Bone marrow (tissue), 2 donors: ENCODE data around the gene CDK6.

ENCODE experiments used
- DNase-seq, 2 donors: peaks; one replicate each; lab custom pipeline; 2025; lab: John Stamatoyannopoulos, UW

The CDK6 gene

GRCh38 chr7:92645114-92646061 lies 191.0 kb downstream of the CDK6 start:
- DNase-seq = peak in 1 of 2 donors; percentile 62

GRCh38 chr7:92644406-92645113 lies 191.8 kb downstream of the CDK6 start:
- no peak for DNase-seq

DNA sequence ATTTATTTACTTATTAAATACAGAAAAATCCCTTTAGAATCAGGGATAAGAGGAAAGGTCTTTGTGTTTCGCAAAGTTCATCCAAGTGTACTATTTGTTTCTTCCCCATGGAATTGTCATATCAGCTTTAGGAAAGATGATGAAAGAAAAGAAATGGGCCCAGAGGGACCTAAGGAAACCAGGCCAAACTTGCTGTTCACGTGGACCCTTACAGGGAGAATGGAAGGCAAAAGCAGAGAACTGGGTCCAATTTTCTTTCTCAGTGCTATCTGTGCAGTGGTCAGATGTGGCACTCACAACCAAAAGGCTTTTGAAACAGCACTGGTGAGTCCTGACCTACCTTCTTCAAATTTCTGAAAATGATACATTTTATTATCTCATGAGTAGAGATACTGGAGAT lies 192.6 kb downstream of the CDK6 start:
- DNase-seq = no peak

DNA sequence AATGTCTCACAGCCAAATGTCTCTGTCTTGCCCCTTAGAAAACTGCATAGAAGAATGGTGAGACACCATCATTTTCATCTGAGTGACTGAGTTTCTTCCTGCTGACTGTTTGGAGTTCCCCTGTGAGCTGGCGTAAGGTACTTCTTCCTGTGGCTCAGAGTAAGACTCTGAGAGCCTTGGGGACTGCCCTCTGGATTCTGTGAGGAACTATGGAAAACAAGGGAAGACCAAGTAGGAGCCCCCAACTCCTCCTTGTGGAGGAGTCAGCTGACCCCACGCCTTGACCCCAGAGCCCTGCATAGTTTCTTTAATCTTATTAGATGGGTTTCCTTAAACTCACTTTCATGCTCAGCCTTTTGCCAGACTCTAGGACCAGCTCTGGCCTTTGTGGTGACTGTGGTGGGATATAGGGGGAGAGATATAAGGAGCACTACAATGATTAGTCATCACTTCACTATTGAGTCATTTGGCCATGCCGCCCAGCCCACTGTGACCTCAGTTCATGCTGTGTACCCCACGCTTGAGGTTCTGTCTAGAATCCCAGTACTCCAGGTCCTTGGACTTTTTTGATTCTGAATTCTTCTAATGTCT lies 194.4 kb downstream of the CDK6 start:
- peak; percentile 31 to 86 for DNase-seq

DNA sequence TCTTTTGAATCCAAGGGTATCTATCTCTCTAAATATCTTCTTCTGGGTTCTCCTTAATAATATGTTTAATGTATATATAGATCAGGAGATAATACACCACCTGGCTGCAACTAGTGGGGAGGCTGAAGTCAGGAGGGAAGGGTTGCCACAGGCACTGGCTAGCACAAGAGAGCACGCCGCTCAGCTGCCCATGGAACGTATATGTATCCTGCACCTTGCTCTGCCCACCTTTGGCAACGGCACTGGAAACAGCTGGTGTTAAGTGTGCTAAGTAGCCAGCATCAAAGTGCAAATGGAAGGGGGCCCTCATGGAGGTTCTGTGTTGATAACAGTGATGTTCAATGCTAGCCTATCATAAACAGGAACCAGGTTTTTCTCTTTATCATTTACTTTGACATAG lies 196.4 kb downstream of the CDK6 start:
- DNase-seq = no peak

DNA sequence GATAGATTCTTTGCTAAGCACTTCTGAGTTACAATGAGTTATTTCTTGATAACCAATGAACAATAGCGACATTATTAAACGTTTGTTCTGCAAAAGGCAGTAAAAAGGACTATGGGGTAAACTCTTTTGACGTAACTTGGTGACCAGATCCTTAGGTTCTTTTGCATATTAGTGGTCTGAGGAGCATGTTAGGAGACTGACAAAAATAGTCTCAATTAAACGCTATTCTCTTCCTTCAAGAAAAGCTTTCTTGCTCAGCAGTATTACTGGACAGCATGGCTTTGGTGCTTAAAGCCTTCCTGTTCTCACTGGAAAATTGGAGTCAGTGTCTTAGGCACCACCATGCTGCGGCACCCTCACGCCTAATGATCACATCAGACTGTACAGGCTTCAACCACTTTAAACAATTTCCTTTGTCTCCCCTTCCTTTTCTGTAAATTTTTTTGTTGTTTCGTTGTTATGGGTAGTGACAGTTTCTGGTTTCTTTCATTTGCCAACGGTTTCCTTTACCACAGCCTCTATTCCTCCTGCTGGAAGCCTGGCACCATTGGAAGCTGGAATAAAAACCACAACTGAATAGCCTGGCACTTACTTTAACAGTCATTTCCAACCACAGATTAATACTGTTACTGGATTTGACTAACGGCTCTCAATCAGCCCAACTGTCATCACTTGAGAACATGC lies 197.0 kb downstream of the CDK6 start:
- no peak for DNase-seq

- DNase-seq = no peak
These were observed 200.3 kb downstream of the CDK6 start for GRCh38 chr7:92636018-92636560.

- DNase-seq = peak in 1 of 2 donors; percentile 33
These were observed 200.8 kb downstream of the CDK6 start for GRCh38 chr7:92635538-92635937.

DNA sequence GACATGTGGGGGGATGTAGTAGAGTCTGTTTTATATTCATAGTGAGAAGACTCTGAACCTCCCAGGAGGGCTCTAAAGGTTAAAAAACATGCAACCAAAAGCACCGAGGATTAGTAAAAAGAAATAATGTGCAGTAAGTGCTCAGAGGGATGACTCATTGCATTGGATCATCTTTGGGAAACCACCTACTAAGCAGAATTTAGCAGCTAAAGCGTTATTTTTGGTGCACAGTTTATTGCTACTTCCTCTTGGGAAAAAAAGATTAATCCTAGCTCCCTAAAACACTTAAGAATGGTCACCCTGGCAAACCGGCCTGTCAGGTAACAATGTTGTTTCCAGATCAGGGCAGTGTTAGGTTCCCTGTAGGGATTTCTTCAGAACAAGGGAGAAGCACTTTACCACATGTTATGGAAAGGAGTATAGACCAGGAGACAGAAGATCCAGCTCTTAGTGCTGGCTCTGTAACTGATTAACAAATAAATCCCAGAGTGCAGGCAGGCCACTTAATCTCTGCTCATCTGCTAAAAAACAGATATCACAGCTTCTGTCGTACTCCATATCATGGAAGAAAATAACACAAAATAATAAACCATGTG lies 201.4 kb downstream of the CDK6 start:
- peak in 1 of 2 donors; percentile 77 for DNase-seq

GRCh38 chr7:92634205-92634604 lies 202.2 kb downstream of the CDK6 start:
- peak in 1 of 2 donors; percentile 28 for DNase-seq

DNA sequence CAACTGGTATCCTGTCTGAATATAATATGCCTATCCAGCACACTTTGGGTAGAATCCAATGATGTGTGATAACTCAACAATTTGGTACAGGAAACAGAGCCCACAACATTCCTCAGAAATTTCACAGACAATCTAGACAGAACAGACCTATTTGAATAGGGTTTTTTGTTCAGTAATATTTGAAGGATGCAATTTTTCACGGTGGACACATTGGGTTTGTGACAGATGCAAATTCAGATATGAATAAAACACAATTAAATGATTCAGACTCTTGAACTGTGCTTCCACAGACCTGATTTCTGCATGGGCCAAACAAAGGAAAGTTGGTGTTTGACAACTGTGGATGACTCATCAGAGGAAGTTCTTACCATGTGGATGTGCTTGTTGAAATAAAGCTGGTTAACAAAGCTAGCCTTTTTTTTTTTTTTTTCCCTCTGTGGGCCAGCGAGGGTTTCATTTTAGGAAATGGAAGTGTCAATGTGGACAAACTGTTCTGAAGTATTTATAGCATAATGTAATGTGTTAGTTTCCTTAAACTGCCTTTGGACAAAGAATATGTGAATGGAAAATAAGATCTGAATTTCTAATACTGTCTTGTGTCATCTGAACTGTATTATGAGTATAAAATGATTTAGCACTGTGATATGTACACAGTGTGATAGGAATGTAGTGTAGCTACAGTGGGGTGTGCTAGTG lies 203.0 kb downstream of the CDK6 start:
- peak in 1 of 2 donors; percentile 91 for DNase-seq

DNA sequence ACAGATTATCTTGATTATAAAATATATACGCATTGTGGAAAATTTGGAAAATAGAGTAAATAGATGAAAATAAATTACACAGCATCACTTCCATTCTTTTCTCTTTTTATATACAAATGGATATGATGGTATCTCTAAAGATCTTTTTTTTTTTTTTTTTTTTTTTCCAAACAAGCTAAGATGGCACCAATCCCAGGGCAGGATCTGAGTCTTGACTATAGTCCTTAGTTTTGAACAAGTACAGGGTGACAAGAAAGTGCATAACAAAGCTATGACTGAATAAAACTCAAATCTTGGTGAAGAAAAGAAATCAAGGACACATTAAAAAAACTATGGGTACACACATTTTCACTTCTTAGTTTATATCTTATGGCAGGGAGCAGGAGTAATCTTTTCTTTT lies 203.6 kb downstream of the CDK6 start:
- no peak for DNase-seq

DNA sequence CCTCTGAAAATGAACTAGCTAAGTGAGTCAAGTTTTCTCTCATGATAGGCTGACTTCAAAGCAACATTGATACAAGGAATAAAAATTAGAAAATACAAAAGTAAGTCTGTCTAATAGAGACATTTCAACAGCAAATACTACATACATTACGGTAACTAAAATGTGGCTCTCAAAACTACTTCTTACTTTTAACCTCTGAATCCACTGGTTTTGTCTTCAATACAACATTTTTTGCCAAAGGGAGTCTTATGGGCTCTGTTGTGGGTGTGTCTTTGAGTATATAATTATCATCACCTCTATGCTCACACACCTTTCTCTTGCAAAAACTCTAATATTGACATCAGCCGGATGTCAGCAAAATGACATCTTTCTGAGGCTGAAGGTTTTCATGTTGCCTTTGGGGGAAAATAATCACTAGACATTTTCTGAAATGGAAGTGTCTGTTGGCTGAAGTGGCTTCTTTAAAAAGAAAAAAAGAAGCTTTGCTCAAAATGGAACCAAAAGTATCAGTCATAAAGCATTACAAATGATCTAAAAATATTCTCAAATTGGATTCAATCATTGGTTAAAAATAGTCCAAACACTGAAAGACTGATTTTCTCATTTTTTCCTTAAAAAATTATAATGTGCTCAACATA lies 204.4 kb downstream of the CDK6 start:
- no peak for DNase-seq

DNA sequence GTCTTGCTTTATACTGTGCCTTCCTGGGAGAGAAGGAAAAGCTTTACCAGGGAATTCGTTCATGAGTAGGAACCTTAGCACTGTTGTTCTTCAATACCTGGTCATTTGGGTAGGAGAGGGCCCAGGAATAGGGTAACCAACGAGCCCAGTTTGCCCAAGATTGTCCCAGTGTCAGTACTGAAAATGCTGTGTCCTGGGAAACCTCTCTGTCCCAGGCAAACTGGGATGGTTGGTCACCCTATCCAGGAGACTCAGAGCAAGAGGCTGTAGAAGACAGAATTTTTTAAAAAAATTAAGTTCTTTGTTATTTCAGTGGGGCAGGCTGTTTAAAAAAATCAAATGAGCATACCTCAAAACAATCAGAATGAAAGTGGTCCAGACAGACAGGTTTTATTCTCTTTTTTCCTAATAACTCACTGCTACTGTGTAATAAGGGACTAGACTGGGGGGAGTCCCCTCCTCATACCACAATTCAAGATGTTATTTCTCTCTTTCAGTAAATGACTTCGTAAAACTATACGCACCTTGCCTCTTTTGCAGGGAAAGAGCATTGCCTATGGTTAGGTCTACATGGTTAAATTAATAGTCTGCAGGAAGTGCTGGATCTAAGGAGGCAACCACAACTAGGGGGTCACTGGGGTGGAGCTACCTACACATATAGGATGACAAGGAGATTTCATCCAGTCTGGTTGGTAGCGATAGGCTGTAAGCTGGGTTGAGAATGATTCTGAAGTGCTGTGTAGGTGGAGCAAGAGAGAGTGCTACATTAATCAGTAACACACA lies 205.1 kb downstream of the CDK6 start:
- DNase-seq = no peak

DNA sequence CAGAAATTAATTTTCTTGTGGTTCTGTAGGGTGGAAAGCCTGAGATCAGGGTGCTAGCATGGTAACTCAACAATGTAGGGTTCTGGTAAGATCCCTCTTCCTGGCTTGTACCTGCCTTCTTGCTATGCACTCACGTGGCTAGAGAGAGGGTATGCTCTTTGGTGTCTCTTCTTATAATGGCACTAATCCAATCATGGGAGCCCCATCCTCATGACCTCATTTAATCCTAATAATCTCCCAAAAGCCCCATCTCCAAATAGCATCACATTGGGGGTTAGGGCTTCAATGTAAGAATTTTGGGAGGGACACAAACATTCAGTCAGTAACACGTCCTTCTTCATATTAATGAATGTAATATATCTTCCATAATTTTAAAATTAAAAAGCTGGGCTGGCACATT lies 206.6 kb downstream of the CDK6 start:
- no peak for DNase-seq

DNA sequence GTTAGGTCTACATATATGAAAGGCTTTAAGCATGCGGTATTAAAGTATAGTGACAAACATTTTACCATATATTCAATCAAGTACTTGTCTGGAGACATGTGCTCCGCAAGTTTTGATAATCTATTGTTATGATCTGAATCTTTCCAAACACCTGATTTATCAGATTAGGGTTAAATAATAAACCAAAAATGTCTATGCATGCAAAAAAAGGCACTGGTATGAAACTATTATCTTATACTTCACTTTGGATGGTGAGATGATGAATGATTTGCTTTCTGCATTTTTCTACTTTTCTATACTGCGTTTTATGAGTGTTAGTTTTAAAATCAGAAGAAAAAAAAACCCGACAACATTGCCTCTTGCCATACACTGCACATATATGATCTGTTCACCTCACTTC lies 208.4 kb downstream of the CDK6 start:
- no peak for DNase-seq

DNA sequence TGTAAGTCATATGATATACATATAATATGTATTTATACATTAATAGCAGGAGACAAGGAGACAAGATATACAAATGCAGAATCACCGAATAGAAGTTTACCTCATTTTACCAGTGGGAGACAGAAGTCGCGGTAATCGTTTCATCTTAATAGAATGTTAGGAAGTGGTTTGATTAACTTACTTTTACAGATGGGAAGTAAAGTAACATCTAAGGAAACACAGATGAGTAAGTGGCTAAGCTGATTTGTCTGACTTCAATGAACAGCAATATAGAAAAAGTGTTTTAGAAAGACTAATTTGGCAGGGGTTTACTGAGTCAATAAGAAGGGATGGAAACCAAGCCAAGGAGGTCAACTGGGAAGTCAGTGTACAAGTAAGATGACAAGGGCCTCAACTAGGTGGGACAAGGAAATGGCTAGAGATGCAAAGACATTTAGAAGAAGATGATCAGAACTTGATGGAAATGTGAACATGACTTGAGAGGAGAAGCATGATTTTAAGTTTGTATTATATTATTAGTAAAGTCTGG lies 210.0 kb downstream of the CDK6 start:
- no peak for DNase-seq

DNA sequence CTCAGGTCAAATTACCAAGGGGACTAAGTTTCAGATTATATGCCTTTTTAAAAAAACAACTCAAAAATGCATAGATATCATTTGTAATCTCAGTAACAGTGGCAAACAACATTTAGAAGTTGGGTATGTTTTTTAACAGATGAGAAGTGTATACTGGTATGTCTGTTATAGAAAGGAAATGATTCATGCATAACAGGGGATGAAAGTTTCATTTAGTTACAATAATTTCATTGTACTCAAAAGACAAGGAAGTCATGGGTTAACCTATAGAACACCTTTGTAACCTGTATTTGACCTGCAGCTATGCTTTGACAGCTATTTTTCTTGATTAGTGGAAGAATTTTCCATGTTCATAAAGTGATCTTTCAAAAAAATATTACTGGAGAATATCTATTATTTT lies 210.8 kb downstream of the CDK6 start:
- DNase-seq = peak in 1 of 2 donors; percentile 19

- DNase-seq = no peak
These were observed 211.9 kb downstream of the CDK6 start for GRCh38 chr7:92624298-92624996.
